Memory B cell (primary cell): ENCODE data around the gene FASTKD3.

Experiments
- ATAC-seq: fragments of 150-1000 bp; cut with Tn5 transposase; 2 replicates; pipeline ENCODE4 v1.10.0; 2021; ENCODE audit warnings: low read depth, mild to moderate bottlenecking, moderate library complexity
- DNase-seq, 2 donors: peaks; one replicate each; pipeline ENCODE4 v3.0.0; 2022; ENCODE audit warnings: low spot score in 2 of 2
- H3K27ac Mint-ChIP-seq: one replicate; pipeline ENCODE4 v1.8.0; 2022; ENCODE audit warnings: mild to moderate bottlenecking, moderate library complexity, mixed read lengths
- H3K27me3 Mint-ChIP-seq: one replicate; pipeline ENCODE4 v1.8.0; 2022; ENCODE audit warnings: mixed read lengths
- H3K36me3 Mint-ChIP-seq: one replicate; pipeline ENCODE4 v1.8.0; 2022; ENCODE audit warnings: mild to moderate bottlenecking, mixed read lengths
- H3K4me1 Mint-ChIP-seq: one replicate; pipeline ENCODE4 v1.8.0; 2022; ENCODE audit warnings: mixed read lengths
- H3K4me3 Mint-ChIP-seq: one replicate; pipeline ENCODE4 v1.8.0; 2022; ENCODE audit warnings: mild to moderate bottlenecking, moderate library complexity, mixed read lengths
- H3K9me3 Mint-ChIP-seq: one replicate; pipeline ENCODE4 v1.8.0; 2022; ENCODE audit warnings: mixed read lengths

The FASTKD3 gene

DNA sequence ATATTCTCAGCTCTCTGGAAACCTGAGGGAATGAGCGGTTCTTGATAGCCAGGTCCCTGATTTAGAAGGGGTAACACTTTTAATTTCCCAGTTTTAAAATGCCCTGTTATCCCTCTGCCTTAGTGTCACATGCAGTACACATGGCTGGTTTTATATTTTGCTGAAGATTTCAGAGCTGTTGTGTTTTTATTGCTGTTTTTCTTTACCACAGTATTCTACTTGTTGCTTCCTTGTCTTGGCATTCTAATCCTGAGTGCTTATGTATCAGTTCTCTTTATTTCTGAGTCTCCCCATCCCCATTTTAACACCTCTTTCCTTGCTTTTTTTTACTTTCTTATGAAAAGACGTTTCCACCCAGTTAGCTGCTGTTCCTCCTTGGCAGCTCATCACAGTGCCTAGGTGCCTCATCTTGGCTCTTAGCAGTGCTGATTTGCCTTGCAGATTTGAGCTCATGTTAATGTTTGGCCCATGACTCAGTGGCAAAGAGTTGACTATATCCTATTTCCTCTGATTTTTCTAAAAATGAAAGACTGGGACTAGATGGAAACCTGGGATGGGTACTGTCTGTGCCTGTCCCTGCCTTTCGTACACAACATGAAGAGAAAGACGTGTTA is 3.8 kb upstream of the FASTKD3 start:
- peaks cover 51% of the 10 kb centered on the region for H3K4me1 Mint-ChIP-seq
- H3K9me3 Mint-ChIP-seq = no peaks in the 10 kb centered on the region
- H3K4me3 Mint-ChIP-seq = peak overlapping the region; percentile 52
- peaks cover 18% of the 10 kb centered on the region for H3K36me3 Mint-ChIP-seq
- peak overlapping the region; percentile 79 for H3K27ac Mint-ChIP-seq
- ATAC-seq (no peak), DNase-seq (no peak)
- H3K27me3 Mint-ChIP-seq = no peaks in the 10 kb centered on the region

DNA sequence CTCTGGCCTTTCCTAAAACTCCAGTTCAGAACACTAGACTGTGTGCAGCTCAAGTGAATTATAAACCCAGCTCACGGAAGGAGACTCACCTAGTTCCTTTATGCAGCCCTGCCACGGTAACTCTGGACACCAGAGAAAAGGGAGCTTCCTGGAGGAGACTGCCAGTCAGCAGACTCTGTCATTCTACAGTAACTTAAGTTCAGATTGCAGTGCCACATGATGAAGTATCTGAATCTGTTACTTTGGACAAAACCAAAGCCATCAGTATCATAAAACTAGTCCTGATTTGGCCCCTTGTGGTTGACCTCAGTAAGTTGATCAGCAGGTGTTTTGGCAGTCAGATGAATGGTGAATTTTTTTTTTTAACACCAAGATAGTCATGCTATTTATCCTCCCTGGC is 2.8 kb upstream of the FASTKD3 start:
- Mint-ChIP-seq H3K9me3 (no peaks in the 10 kb centered on the region), H3K4me3 (no peak overlapping the region), H3K4me1 (peaks cover 51% of the 10 kb centered on the region), H3K36me3 (peaks cover 17% of the 10 kb centered on the region), H3K27me3 (no peaks in the 10 kb centered on the region), H3K27ac (peak overlapping the region; percentile 53)
- DNase-seq (no peak), ATAC-seq (no peak)

DNA sequence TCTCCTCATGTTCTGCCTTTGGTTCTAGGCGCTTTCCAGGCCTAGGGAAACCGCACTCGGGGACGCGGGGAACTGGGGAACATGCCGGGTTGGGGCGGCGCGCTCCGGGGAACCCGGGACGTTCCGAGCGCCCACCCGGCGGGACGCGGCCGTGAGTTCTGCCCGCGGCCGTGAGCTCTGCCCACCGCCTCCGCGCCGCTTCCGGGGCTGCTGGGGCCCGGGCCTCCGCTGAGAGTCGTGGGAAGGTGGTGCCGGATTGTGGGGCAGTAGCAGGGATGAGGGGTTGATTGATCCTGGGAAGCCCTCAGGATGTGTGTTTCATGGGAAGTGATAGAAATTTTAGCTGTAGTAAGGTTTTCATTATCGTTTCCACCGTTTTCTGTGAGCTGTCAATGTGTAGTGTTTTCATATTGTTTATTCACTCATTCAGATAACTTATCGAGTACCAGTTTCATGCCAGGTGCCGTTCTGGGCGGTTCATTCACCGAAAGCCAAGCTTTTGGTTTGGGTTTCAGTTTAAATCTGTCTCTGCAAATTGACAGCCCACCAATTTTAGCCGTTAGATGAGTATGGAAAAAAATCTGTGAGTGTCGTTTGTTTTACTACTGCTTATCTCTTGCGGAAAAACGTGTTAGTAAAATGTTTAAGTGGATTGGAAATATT is 774 bp upstream of the FASTKD3 start:
- Mint-ChIP-seq H3K4me1 (peaks cover 51% of the 10 kb centered on the region), H3K9me3 (no peaks in the 10 kb centered on the region), H3K27ac (peak overlapping the region; percentile 89), H3K4me3 (peak overlapping the region; percentile 98), H3K36me3 (peaks cover 13% of the 10 kb centered on the region), H3K27me3 (no peaks in the 10 kb centered on the region)
- no peak for DNase-seq
- peak; percentile 24 for ATAC-seq

DNA sequence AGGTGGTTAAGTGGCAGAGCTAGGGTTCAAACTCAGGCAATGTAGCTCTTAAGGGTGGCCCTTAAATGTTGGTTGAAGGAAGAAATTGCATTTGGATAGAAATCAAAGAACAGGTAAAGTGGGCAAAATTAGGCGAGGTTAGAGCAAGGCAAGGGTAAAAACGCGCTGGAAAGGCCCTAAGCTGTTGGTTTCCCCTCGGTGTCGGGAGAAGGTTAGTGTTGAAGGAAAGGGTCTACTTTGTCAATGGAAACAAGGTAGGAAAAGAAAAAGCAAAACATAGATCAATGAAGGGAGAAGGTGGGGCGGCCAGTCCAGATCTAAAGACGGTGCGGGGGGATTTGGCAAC is 431 bp downstream of the FASTKD3 start:
- no peak for ATAC-seq
- Mint-ChIP-seq H3K4me3 (peak overlapping the region; percentile 98), H3K4me1 (peaks cover 45% of the 10 kb centered on the region), H3K27ac (peak overlapping the region; percentile 89), H3K27me3 (no peaks in the 10 kb centered on the region), H3K9me3 (no peaks in the 10 kb centered on the region), H3K36me3 (peaks cover 8% of the 10 kb centered on the region)
- no peak for DNase-seq

DNA sequence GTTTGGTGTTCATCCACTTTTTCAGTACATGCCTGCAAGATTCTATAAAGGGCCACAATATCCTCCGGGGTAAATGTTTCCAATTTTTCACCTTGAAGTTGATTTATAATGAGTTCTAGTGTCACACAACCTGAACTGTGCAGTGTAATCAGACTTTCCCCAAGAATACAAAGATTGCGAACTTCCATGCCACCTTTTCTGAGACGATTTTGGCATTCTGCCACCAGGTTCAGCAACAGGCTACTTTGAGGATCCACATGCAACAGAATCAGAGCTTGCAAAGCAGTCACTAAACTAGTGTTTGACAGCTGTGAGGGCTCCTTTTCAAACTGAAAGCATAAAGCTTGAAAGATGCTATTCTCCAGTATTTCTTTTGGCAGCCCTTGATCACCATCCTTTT is 1.6 kb downstream of the FASTKD3 start:
- Mint-ChIP-seq H3K9me3 (no peaks in the 10 kb centered on the region), H3K4me3 (no peak overlapping the region), H3K27me3 (no peaks in the 10 kb centered on the region), H3K27ac (no peak overlapping the region), H3K36me3 (peaks cover 14% of the 10 kb centered on the region), H3K4me1 (peaks cover 39% of the 10 kb centered on the region)
- ATAC-seq (no peak), DNase-seq (no peak)

DNA sequence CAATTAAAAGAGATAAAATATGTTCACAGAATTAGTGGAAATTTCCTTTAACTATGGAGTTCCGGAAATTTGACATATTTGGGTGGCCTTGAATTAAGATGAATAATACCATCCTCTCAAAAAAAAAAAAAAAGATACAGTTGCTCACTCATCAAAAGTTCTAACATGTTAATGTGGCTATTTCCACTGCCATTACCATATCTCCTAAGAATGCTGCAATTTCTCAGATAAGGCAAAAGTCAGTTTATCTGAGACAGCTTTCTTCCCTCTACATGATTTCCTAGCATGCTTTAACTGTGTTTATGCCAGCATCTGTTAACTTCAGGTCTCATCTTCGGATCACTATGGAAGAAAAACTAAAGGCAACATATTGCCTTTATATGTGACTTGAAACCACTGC is 2.6 kb downstream of the FASTKD3 start:
- Mint-ChIP-seq H3K36me3 (peaks cover 20% of the 10 kb centered on the region), H3K9me3 (no peaks in the 10 kb centered on the region), H3K27ac (no peak overlapping the region), H3K4me1 (peaks cover 32% of the 10 kb centered on the region), H3K27me3 (no peaks in the 10 kb centered on the region), H3K4me3 (no peak overlapping the region)
- DNase-seq (no peak), ATAC-seq (no peak)

DNA sequence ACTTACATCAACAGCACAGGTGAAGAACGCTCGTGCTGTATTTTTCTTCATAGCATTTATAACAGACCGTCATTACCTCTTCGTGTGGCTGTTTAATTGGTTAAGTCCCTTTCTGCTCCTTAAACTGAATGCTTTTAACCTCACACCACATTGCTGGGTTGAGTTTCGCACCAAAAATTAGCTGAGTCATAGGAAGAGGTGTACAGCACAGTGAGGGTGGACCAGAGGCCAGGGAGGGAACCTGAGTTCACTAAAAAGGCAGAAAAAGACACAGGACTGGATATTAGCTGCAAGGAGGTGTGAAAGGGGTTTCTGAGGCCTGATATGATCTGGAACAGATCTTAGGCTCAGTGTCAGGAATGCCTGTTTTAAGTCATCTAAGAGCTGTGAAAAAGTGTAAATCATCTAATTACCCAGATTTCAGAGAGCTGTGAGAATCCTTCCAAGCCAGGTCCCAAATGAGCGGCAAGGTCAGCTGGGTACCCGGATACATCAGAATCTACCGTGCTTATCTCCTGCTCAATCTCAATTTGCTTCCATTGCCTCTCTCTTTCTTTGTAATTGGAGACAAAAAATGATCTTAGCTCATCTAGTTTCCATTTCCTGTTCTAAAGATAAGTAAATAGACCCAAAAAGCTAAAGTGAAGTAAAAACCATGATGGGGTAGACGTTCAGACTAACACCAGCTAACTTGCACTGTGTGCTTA is 10.8 kb downstream of the FASTKD3 start:
- H3K9me3 Mint-ChIP-seq = no peaks in the 10 kb centered on the region
- ATAC-seq (no peak), DNase-seq (no peak)
- H3K4me3 Mint-ChIP-seq = no peak overlapping the region
- H3K27me3 Mint-ChIP-seq = no peaks in the 10 kb centered on the region
- H3K4me1 Mint-ChIP-seq = peaks cover 4% of the 10 kb centered on the region
- no peak overlapping the region for H3K27ac Mint-ChIP-seq
- peaks cover 22% of the 10 kb centered on the region for H3K36me3 Mint-ChIP-seq

DNA sequence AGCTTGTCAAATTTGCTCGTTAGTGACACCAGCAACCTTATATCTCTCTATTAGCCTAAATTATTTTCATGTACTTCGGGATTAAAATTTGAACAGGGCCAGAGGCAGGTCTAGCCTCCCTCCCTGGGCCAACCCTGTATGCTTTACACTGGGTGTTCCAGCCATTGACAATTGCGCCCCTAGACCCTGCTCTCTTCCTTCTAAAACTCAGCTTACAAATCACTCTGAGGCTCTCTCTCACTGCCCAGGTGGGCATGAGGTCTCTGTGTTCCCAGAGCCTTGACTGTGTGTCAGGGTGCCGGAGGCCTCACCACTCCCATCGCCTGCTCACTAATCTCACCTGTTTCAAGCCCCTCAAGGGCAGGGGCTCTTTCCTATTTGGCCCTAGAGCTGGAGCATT is 11.5 kb downstream of the FASTKD3 start:
- DNase-seq = no peak
- H3K27me3 Mint-ChIP-seq = no peaks in the 10 kb centered on the region
- ATAC-seq = no peak
- H3K4me1 Mint-ChIP-seq = peaks cover 2% of the 10 kb centered on the region
- H3K9me3 Mint-ChIP-seq = no peaks in the 10 kb centered on the region
- peaks cover 15% of the 10 kb centered on the region for H3K36me3 Mint-ChIP-seq
- no peak overlapping the region for H3K4me3 Mint-ChIP-seq
- no peak overlapping the region for H3K27ac Mint-ChIP-seq

DNA sequence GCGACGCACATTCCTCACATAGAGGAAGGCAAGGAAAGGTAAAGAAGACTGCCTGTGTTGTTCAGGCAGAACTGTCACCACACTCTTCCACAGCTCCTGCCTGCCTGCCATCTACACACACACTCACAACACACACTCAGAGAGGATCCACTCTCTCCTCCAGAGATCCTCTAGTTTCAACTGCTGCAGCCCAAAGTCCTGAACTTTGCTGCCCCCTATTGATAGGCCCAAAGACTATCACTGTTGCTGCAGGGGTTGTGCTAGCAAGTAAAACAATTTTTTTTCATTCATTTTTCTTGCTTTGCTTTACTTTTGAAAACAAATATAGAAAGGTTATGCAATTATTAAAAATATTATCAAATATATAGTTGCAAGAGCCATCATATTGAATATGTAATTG is 12.0 kb downstream of the FASTKD3 start:
- Mint-ChIP-seq H3K27ac (no peak overlapping the region), H3K4me1 (peaks cover 6% of the 10 kb centered on the region), H3K9me3 (no peaks in the 10 kb centered on the region), H3K4me3 (no peak overlapping the region), H3K36me3 (peaks cover 14% of the 10 kb centered on the region), H3K27me3 (no peaks in the 10 kb centered on the region)
- ATAC-seq (no peak), DNase-seq (no peak)

DNA sequence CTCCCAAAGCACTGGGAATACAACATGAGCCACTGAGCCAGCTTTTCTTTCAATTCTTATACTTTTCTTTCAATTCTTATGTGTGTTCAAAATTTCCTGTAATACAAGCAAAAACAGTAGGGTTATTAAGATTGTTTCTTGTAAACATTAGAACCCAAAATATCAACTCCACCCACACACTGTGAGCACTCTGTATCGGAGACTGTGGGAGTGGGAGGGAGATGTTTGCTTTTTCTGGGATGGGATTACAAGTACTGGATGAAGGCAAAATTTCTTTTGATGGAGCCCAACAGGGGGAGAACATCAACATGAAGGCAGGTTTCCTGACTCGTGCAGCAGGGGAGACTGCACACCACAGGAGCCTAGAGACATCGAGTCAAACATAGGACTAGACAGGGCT is 13.2 kb downstream of the FASTKD3 start:
- Mint-ChIP-seq H3K27me3 (peaks cover 2% of the 10 kb centered on the region), H3K4me1 (peaks cover 11% of the 10 kb centered on the region), H3K4me3 (no peak overlapping the region), H3K9me3 (no peaks in the 10 kb centered on the region), H3K27ac (no peak overlapping the region), H3K36me3 (peaks cover 9% of the 10 kb centered on the region)
- no peak for ATAC-seq
- no peak for DNase-seq

DNA sequence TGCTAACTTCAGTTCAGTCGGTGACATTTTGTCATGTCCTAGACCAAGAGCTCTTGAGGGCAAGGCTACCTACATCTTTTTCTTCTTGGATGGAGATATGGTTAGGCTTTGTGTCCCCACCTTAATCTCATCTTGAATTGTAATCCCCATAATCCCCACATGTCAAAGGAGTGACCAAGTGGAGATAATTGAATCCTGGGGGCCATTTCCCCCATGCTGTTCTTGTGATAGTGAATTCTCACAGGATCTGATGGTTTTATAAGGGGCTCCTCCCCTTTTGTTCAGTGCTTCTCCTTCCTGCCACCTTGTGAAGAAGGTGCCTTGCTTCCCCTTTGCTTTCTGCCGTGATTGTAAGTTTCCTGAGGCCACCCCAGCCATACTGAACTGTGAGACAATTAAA is 15.8 kb downstream of the FASTKD3 start:
- ATAC-seq (no peak), DNase-seq (no peak)
- Mint-ChIP-seq H3K9me3 (no peaks in the 10 kb centered on the region), H3K27me3 (peaks cover 5% of the 10 kb centered on the region), H3K4me3 (no peak overlapping the region), H3K27ac (no peak overlapping the region), H3K4me1 (peaks cover 14% of the 10 kb centered on the region), H3K36me3 (no peaks in the 10 kb centered on the region)

DNA sequence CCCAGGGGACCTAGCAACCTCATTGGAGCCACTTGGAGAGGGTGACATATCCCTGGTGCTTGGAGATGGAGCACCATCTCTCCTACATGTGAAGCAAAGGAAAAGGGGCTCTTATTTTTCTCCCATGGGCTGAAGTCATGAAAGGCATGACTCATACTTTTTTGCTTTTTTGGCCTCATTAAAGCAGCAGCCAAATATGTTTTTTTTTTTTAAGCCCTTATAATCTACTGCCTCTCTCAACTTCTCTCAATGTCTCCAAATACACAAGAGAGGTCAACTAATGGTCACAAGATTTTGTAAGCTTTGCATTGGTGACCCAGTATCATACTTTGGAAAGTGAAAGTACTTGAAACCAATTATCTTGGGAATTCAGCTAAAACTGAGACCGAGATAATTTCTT is 16.3 kb downstream of the FASTKD3 start:
- H3K27me3 Mint-ChIP-seq = peaks cover 5% of the 10 kb centered on the region
- no peaks in the 10 kb centered on the region for H3K9me3 Mint-ChIP-seq
- H3K27ac Mint-ChIP-seq = no peak overlapping the region
- H3K4me1 Mint-ChIP-seq = peaks cover 14% of the 10 kb centered on the region
- no peak overlapping the region for H3K4me3 Mint-ChIP-seq
- ATAC-seq (peak; percentile 20), DNase-seq (no peak)
- no peaks in the 10 kb centered on the region for H3K36me3 Mint-ChIP-seq

DNA sequence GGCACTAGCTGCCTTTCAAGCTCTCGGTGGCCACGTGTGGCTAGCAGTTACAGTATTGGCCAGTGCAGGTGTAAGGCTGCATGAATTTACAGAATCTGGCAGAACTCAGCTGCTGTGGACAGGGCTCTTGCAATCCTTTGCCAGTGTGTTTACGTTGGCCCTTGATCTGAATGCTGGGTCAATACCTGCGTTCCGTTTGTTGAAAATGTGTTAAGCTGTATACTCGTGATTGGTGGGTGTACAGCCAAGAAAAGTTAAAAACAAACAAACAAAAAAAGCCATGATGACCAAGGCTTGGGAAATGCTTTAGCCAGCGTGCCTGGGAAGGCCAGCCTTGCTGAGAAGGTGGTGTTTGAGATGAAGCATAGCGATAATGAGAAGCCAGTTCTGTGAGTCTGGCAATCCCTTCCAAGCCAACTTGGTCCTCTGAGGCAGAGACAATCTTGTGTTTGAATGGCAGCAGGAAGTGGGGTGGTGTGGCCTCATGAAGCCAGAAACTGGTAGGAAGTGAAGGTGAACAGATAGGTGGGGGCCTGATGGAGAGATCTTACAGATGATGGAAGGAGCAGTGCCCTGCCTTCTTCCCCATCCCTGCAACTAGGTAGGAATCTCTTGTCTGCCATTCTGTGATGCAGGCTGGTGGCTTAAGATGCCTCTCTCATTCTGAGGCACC is 17.1 kb downstream of the FASTKD3 start:
- Mint-ChIP-seq H3K36me3 (no peaks in the 10 kb centered on the region), H3K9me3 (no peaks in the 10 kb centered on the region), H3K27ac (no peak overlapping the region), H3K4me1 (peaks cover 14% of the 10 kb centered on the region), H3K4me3 (peak overlapping the region; percentile 35), H3K27me3 (peaks cover 5% of the 10 kb centered on the region)
- DNase-seq (no peak), ATAC-seq (no peak)

DNA sequence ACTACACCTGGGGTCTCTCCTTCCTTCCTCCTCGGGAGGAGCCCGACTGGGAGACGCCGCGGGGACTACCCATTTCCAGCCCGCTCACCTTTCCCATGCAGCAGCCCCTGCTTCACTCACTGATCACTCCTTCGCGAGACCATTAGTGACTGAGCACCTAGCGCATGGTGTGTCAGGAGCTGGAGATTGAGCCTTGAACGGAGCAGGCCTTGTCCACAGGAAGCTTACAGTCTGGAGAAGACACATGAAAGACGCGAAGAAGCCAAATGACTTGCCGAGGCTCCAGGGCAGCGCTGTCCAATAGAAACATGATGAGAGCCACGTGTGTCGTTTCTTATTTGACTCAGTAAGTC is 17.6 kb downstream of the FASTKD3 start:
- Mint-ChIP-seq H3K27me3 (peaks cover 5% of the 10 kb centered on the region), H3K4me1 (peaks cover 14% of the 10 kb centered on the region)
- no peak for ATAC-seq

More for the DNA sequence above, 17.6 kb downstream of the FASTKD3 start:
- Mint-ChIP-seq H3K36me3 (no peaks in the 10 kb centered on the region), H3K27ac (no peak overlapping the region), H3K9me3 (no peaks in the 10 kb centered on the region), H3K4me3 (peak overlapping the region; percentile 77)
- DNase-seq = no peak
